Calu3 (cell line): ENCODE measurements around the gene LAMTOR3. TPM values are rescaled to one million over a fixed set of nuclear protein-coding genes. Genes with fewer than 3 reads are reported as not detected.

Experiments
- BruUV-seq: library from RNA; stranded (reverse); fragments of 400-500 nt; replicated peaks from 2 replicates; lab custom pipeline; 2021; lab: Mats Ljungman, UMichigan
- CTCF ChIA-PET: fragments of 300-600 bp; sonication (Branson Sonifier 250); formaldehyde crosslinking; loops from one replicate; lab custom pipeline; 2022; ENCODE audit warnings: antibody characterized with exemption; lab: Charles Lee
- DNase-seq: peaks from one replicate; pipeline ENCODE4 v3.0.0; 2022
- H3K27ac Mint-ChIP-seq: one replicate; pipeline ENCODE4 v1.8.0; 2022; ENCODE audit warnings: mixed read lengths; ENCODE audit not compliant: unreplicated experiment
- H3K27me3 Mint-ChIP-seq: one replicate; pipeline ENCODE4 v1.8.0; 2022; ENCODE audit warnings: mixed read lengths; ENCODE audit not compliant: unreplicated experiment
- H3K36me3 Mint-ChIP-seq: one replicate; pipeline ENCODE4 v1.8.0; 2022; ENCODE audit warnings: mild to moderate bottlenecking, moderate library complexity, mixed read lengths; ENCODE audit not compliant: insufficient read depth, unreplicated experiment
- H3K4me1 Mint-ChIP-seq: one replicate; pipeline ENCODE4 v1.8.0; 2022; ENCODE audit warnings: mild to moderate bottlenecking, low read depth, mixed read lengths; ENCODE audit not compliant: unreplicated experiment
- H3K4me3 Mint-ChIP-seq: one replicate; pipeline ENCODE4 v1.8.0; 2022; ENCODE audit warnings: mild to moderate bottlenecking, low read depth, moderate library complexity, mixed read lengths; ENCODE audit not compliant: unreplicated experiment
- H3K9me3 Mint-ChIP-seq: one replicate; pipeline ENCODE4 v1.8.0; 2022; ENCODE audit warnings: low read depth, mixed read lengths; ENCODE audit not compliant: unreplicated experiment
- intact Hi-C: fragments of 100-400 bp; cut with micrococcal nuclease; formaldehyde crosslinking; loops from one replicate; pipeline ENCODE4 v1.10.0; 2022; ENCODE audit not compliant: unreplicated experiment
- total RNA-seq: library from RNA; stranded (reverse); gene quantifications from 2 replicates; pipeline ENCODE4 v1.2.3, GENCODE V29; 2022
- TF ChIP-seq, protein P1 (sequence below): fragments of 200-600 bp; IDR thresholded peaks from one replicate; pipeline ENCODE4 v1.8.0; 2022; ENCODE audit warnings: antibody characterized with exemption; ENCODE audit not compliant: unreplicated experiment

Gene LAMTOR3
- total RNA-seq, 1 experiment from 2014 or later = 19.2 TPM

DNA sequence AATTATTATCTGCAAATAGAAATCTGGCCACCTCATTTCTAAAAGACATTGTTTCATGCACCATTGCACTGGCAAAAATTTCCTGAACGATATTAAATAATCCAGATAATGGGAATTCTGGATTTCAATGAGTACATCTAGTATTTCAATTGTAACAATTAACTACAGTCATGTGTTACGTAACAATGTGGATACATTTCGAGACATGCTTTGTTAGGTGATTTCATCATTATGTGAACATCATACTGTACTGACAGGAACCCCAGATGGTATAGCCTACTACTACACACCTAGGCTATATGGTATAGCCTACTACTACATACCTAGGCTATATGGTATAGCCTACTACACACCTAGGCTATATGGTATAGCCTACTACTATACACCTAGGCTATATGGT, 14.8 kb downstream of the LAMTOR3 start:
- Mint-ChIP-seq H3K4me3 (no peak overlapping the region), H3K27ac (no peak overlapping the region), H3K4me1 (no peaks in the 10 kb centered on the region), H3K36me3 (peaks cover 6% of the 10 kb centered on the region), H3K9me3 (no peaks in the 10 kb centered on the region), H3K27me3 (no peaks in the 10 kb centered on the region)
- intact Hi-C loops = no loop called here
- TF ChIP-seq, protein P1, sequence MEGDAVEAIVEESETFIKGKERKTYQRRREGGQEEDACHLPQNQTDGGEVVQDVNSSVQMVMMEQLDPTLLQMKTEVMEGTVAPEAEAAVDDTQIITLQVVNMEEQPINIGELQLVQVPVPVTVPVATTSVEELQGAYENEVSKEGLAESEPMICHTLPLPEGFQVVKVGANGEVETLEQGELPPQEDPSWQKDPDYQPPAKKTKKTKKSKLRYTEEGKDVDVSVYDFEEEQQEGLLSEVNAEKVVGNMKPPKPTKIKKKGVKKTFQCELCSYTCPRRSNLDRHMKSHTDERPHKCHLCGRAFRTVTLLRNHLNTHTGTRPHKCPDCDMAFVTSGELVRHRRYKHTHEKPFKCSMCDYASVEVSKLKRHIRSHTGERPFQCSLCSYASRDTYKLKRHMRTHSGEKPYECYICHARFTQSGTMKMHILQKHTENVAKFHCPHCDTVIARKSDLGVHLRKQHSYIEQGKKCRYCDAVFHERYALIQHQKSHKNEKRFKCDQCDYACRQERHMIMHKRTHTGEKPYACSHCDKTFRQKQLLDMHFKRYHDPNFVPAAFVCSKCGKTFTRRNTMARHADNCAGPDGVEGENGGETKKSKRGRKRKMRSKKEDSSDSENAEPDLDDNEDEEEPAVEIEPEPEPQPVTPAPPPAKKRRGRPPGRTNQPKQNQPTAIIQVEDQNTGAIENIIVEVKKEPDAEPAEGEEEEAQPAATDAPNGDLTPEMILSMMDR = no peak
- CTCF ChIA-PET = interaction anchor here (1.2 kb wide), 1 partner anchor 15 kb away, joined by 3 read pairs; the partner anchor contains the start of gene LAMTOR3
- DNase-seq = no peak
- BruUV-seq = no TSS peak

DNA sequence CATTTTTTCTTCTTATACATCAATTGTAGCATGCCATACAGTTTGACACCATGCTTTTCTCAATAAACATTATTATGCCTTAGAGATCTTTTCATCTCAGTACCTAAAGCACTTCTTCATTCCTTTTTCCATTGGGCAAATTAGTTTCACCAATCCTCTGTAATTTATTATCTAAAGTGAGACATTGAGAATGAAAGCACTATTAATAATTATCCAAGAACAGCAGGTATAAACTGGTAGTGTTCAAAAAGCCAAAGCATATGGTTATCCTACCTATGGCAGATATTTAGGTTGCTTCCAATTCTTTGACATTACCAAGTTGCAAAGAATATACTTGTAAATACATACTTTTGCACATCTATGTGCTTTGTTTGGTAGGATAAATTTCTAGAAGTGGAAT, 15.6 kb downstream of the LAMTOR3 start:
- CTCF ChIA-PET = interaction anchor here (1.2 kb wide), 1 partner anchor 15 kb away, joined by 3 read pairs; the partner anchor contains the start of gene LAMTOR3
- no TSS peak for BruUV-seq

DNA sequence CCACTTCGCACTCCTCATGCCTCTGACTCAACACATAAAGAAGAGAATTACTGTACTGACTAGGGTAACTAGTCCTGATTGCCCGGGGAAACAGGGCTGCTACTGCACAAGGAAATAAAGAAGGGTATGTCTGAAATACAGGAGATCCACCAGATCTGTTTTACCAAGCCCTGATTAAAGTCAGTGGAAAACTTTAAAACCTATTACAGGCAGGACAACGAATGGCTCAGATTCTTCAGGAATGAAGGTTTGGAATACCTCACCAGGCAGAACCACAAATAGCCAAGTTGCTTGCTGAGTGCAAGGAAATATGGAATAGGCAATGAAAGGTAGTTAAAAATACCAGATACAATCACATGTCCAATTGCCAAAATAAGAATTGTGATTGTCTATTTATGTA, 17.3 kb downstream of the LAMTOR3 start:
- Mint-ChIP-seq H3K27me3 (no peaks in the 10 kb centered on the region), H3K36me3 (peaks cover 6% of the 10 kb centered on the region), H3K4me3 (no peak overlapping the region), H3K9me3 (no peaks in the 10 kb centered on the region), H3K27ac (no peak overlapping the region), H3K4me1 (no peaks in the 10 kb centered on the region)
- TF ChIP-seq, protein P1 = no peak
- intact Hi-C loops = no loop called here
- DNase-seq = no peak
- no TSS peak for BruUV-seq
- CTCF ChIA-PET = no interaction called here

More for the DNA sequence above, 15.6 kb downstream of the LAMTOR3 start:
- no peaks in the 10 kb centered on the region for H3K27me3 Mint-ChIP-seq
- H3K4me3 Mint-ChIP-seq = no peak overlapping the region
- DNase-seq = no peak
- no peaks in the 10 kb centered on the region for H3K4me1 Mint-ChIP-seq
- TF ChIP-seq, protein P1 = no peak
- no peaks in the 10 kb centered on the region for H3K9me3 Mint-ChIP-seq
- H3K36me3 Mint-ChIP-seq = peaks cover 6% of the 10 kb centered on the region
- H3K27ac Mint-ChIP-seq = no peak overlapping the region
- intact Hi-C loops = no loop called here

DNA sequence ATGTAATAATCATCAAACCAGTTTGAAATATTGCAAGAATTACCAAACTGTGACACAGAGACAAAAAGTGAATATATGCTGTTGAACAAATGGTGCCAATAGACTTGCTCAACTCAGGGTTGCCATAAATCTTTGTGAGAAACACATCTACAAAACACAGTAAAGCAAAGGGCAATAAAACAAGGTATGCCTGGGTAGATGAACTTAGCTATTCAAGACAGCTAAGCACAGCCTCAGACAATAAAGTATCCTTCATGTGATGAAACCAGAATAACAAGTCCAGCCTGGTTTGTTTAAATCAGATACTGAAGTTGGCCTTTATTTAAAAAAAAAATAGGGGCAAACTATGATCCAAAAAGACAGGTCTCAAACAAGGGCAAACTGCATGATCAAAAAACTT, 19.2 kb downstream of the LAMTOR3 start:
- BruUV-seq = no TSS peak
- DNase-seq = no peak
- CTCF ChIA-PET = no interaction called here
- TF ChIP-seq, protein P1 = no peak
- Mint-ChIP-seq H3K9me3 (no peaks in the 10 kb centered on the region), H3K4me3 (no peak overlapping the region), H3K4me1 (no peaks in the 10 kb centered on the region), H3K27me3 (no peaks in the 10 kb centered on the region), H3K36me3 (peaks cover 6% of the 10 kb centered on the region), H3K27ac (no peak overlapping the region)
- intact Hi-C loops = no loop called here
